GM03348 (cell line): ENCODE data around the gene CHMP1A.
A peak's percentile ranks its signal among the peaks of the same experiment; 100 is the strongest.
"Not testable (repeated sequence)": the region's sequence is repeated elsewhere in the genome, so short reads cannot be mapped to it uniquely, and the experiment has no call there.

Experiments
- DNase-seq: peaks from one replicate; pipeline ENCODE4 v3.0.0; 2012; ENCODE audit warnings: low spot score

The CHMP1A gene

GRCh38 chr16:89657442-89658220 lies at the start of gene CHMP1A, which contains the start of gene SPATA33:
CHMP1A (minus strand) TSS chr16:89657708; CDS start chr16:89657588, 120 bp downstream.
SPATA33 (plus strand) TSS chr16:89657836; CDS start chr16:89657912, 76 bp downstream.
- DNase-seq: peak; percentile 99

- DNase-seq: no peak
Observed at GRCh38 chr16:89706518-89707260, 49.2 kb upstream of the CHMP1A start.

- no peak for DNase-seq
Observed at GRCh38 chr16:89705006-89705405, 47.5 kb upstream of the CHMP1A start.

- no peak for DNase-seq
Observed at GRCh38 chr16:89704281-89704680, 46.8 kb upstream of the CHMP1A start.

GRCh38 chr16:89701425-89702406 lies 44.2 kb upstream of the CHMP1A start, which contains the start of gene SPATA2L:
SPATA2L (minus strand) TSS chr16:89701705; CDS start chr16:89701232, 473 bp downstream.
- peak; percentile 96 for DNase-seq

GRCh38 chr16:89700649-89701424 lies 43.3 kb upstream of the CHMP1A start:
- peak; percentile 55 for DNase-seq

- peak; percentile 98 for DNase-seq
Observed at GRCh38 chr16:89700100-89700648, 42.7 kb upstream of the CHMP1A start.

GRCh38 chr16:89699629-89700099 lies 42.2 kb upstream of the CHMP1A start:
- DNase-seq: not testable (repeated sequence)

- not testable (repeated sequence) for DNase-seq
Observed at GRCh38 chr16:89698717-89699116, 41.2 kb upstream of the CHMP1A start.

- DNase-seq: no peak
Observed at GRCh38 chr16:89697616-89698331, 40.3 kb upstream of the CHMP1A start.

- no peak for DNase-seq
Observed at GRCh38 chr16:89697161-89697615, 39.7 kb upstream of the CHMP1A start.

GRCh38 chr16:89696670-89697128 lies 39.2 kb upstream of the CHMP1A start:
- DNase-seq: no peak

GRCh38 chr16:89695875-89696669 lies 38.6 kb upstream of the CHMP1A start:
- DNase-seq: no peak

- no peak for DNase-seq
Observed at GRCh38 chr16:89695086-89695874, 37.8 kb upstream of the CHMP1A start.

- DNase-seq: not testable (repeated sequence)
Observed at GRCh38 chr16:89694784-89695085, 37.2 kb upstream of the CHMP1A start.

GRCh38 chr16:89693931-89694783 lies 36.6 kb upstream of the CHMP1A start:
- no peak for DNase-seq

- DNase-seq: no peak
Observed at GRCh38 chr16:89693289-89693731, 35.8 kb upstream of the CHMP1A start.
